Gastroesophageal sphincter (tissue), 3 donors: ENCODE results near the gene UNC5A.

Experiments
- CTCF ChIP-seq, 4 experiments: fragments of 200-600 bp in 2 of 4; fragments of 450-650 bp in 2 of 4; sonication (generic) in 1 of 4; IDR thresholded peaks; one replicate each; pipeline ENCODE4 v1.5.1; 2017 to 2019; ENCODE audit warnings: antibody characterized with exemption in 4 of 4, mild to moderate bottlenecking in 2 of 4, moderate library complexity in 2 of 4
- EP300 ChIP-seq: sonication (generic); formaldehyde crosslinking; IDR thresholded peaks from one replicate; pipeline ENCODE4 v1.6.1; 2017; ENCODE audit warnings: antibody characterized with exemption, mild to moderate bottlenecking
- POLR2A ChIP-seq, 2 donors: fragments of 450-650 bp; IDR thresholded peaks; one replicate each; pipeline ENCODE4 v1.6.1; 2017; ENCODE audit warnings: antibody characterized with exemption in 2 of 2, mild to moderate bottlenecking in 2 of 2, moderate library complexity in 1 of 2
- POLR2AphosphoS5 ChIP-seq: sonication (generic); formaldehyde crosslinking; IDR thresholded peaks from one replicate; pipeline ENCODE4 v1.6.1; 2017; ENCODE audit warnings: antibody characterized with exemption

GRCh38 chr5:176851380-176851779 lies 41.0 kb downstream of the UNC5A start:
- no peak for TF ChIP-seq CTCF (IDR thresholded peaks at IDR 0.05)
- no peak for TF ChIP-seq POLR2AphosphoS5
- no peak for TF ChIP-seq POLR2A (IDR thresholded peaks at IDR 0.05)
- TF ChIP-seq EP300, result no peak
